Hepatocyte (in vitro differentiated cells): ENCODE results near the gene EVI2A. TPM values are rescaled to one million over a fixed set of nuclear protein-coding genes. Genes with fewer than 3 reads are reported as not detected.

Source experiments
- DNase-seq: peaks from one replicate; pipeline ENCODE4 v3.0.0-alpha.2; 2016; ENCODE audit warnings: low spot score
- H2AFZ ChIP-seq: fragments of 200-600 bp; sonication (generic); 2 replicates; pipeline ENCODE4 v1.6.0; 2016; ENCODE audit warnings: antibody characterized with exemption, mild to moderate bottlenecking
- H3K27ac ChIP-seq: fragments of 200-600 bp; sonication (generic); 2 replicates; pipeline ENCODE4 v1.5.1; 2016; ENCODE audit warnings: mild to moderate bottlenecking
- H3K27me3 ChIP-seq: fragments of 200-600 bp; sonication (generic); 2 replicates; pipeline ENCODE4 v1.6.1; 2016
- H3K36me3 ChIP-seq: fragments of 200-600 bp; sonication (generic); replicated peaks from 2 replicates; pipeline ENCODE4 v1.5.1; 2016; ENCODE audit warnings: low read depth; ENCODE audit not compliant: insufficient read depth
- H3K4me1 ChIP-seq: fragments of 200-600 bp; sonication (generic); 2 replicates; pipeline ENCODE4 v1.5.1; 2016; ENCODE audit warnings: mild to moderate bottlenecking, moderate library complexity; ENCODE audit not compliant: insufficient read depth
- H3K4me2 ChIP-seq: fragments of 200-600 bp; sonication (generic); 2 replicates; pipeline ENCODE4 v1.6.0; 2016
- H3K4me3 ChIP-seq: fragments of 200-600 bp; sonication (generic); 2 replicates; pipeline ENCODE4 v1.5.1; 2016; ENCODE audit warnings: mild to moderate bottlenecking
- H3K79me2 ChIP-seq: fragments of 200-600 bp; sonication (generic); 2 replicates; pipeline ENCODE4 v1.6.0; 2017; ENCODE audit warnings: mild to moderate bottlenecking
- H3K9me2 ChIP-seq: fragments of 200-600 bp; sonication (generic); replicated peaks from 2 replicates; pipeline ENCODE4 v1.6.0; 2017; ENCODE audit warnings: mild to moderate bottlenecking; ENCODE audit not compliant: insufficient read depth
- H3K9me3 ChIP-seq: fragments of 200-600 bp; sonication (generic); 2 replicates; pipeline ENCODE4 v1.5.1; 2016; ENCODE audit warnings: low read depth, mild to moderate bottlenecking
- H4K20me1 ChIP-seq: fragments of 200-600 bp; sonication (generic); 2 replicates; pipeline ENCODE4 v1.6.0; 2016; ENCODE audit warnings: mild to moderate bottlenecking; ENCODE audit not compliant: insufficient read depth, poor library complexity, severe bottlenecking
- CTCF ChIP-seq: fragments of 200-600 bp; sonication (generic); IDR thresholded peaks from 2 replicates; pipeline ENCODE4 v1.5.1; 2016; ENCODE audit warnings: antibody characterized with exemption, mild to moderate bottlenecking; ENCODE audit not compliant: poor library complexity
- EZH2 ChIP-seq: fragments of 200-600 bp; sonication (generic); IDR thresholded peaks from 2 replicates; pipeline ENCODE4 v1.6.1; 2016; ENCODE audit warnings: antibody characterized with exemption, mild to moderate bottlenecking, borderline replicate concordance
- EZH2phosphoT487 ChIP-seq: fragments of 200-600 bp; sonication (generic); IDR thresholded peaks from one replicate; pipeline ENCODE4 v1.6.1; 2018; ENCODE audit warnings: antibody characterized with exemption, mild to moderate bottlenecking, low read depth, moderate library complexity; ENCODE audit not compliant: unreplicated experiment, severe bottlenecking
- WGBS: methylation state at CpG from one replicate; pipeline ENCODE4 v1.1.6; 2016; ENCODE audit warnings: low lambda C conversion rate; ENCODE audit errors: missing lambda C conversion rate; 5-methylcytosine and 5-hydroxymethylcytosine counted together
- polyA plus RNA-seq: library from polyadenylated mRNA; unstranded; fragments of >200 nt; fragmentation: Nextera tagmentation; extraction: Ambion mirVana; gene quantifications from 2 replicates; pipeline ENCODE4 v1.2.1, GENCODE V29; 2016
- total RNA-seq: library from RNA; depleted of rRNA; stranded (reverse); fragments of >200 nt; gene quantifications from 2 replicates; pipeline ENCODE4 v1.2.3, GENCODE V29; 2014

The EVI2A gene
- total RNA-seq: 0.10 and 0.28 TPM in 2 replicates
- polyA plus RNA-seq: 0.88 and 1.1 TPM in 2 replicates

GRCh38 chr17:31321481-31321880 lies at the start of gene EVI2A:
EVI2A (minus strand) TSS chr17:31321622; CDS start chr17:31319013, 2,609 bp downstream.
- no peak for DNase-seq
- Histone ChIP-seq H3K36me3 (no peaks in the 10 kb centered on the region), H2AFZ (no peak within 1 kb of the TSS), H3K4me2 (no peak within 1 kb of the TSS), H3K27ac (no peak within 1 kb of the TSS), H3K9me3 (no peaks in the 10 kb centered on the region), H3K4me3 (no peak within 1 kb of the TSS), H3K4me1 (no peaks in the 10 kb centered on the region), H3K79me2 (no peaks in the 10 kb centered on the region), H3K9me2 (no peaks in the 10 kb centered on the region), H4K20me1 (no peaks in the 10 kb centered on the region), H3K27me3 (no peaks in the 10 kb centered on the region)
- 87% methylated on average over 3 of the region's 3 CpGs for WGBS
- TF ChIP-seq CTCF (no peak), EZH2 (no peak), EZH2phosphoT487 (no peak)

- Histone ChIP-seq H3K27ac (no peak overlapping the region), H3K79me2 (no peaks in the 10 kb centered on the region), H3K4me2 (no peak overlapping the region), H2AFZ (no peak overlapping the region), H3K9me3 (no peaks in the 10 kb centered on the region), H4K20me1 (no peaks in the 10 kb centered on the region), H3K36me3 (no peaks in the 10 kb centered on the region), H3K4me1 (no peaks in the 10 kb centered on the region), H3K4me3 (no peak overlapping the region), H3K9me2 (no peaks in the 10 kb centered on the region), H3K27me3 (no peaks in the 10 kb centered on the region)
- TF ChIP-seq EZH2 (no peak), CTCF (no peak), EZH2phosphoT487 (no peak)
- no peak for DNase-seq
These were observed 47.8 kb upstream of the EVI2A start for GRCh38 chr17:31369266-31369665.

- H3K4me2 ChIP-seq: no peak overlapping the region
- H2AFZ ChIP-seq: no peak overlapping the region
- no peaks in the 10 kb centered on the region for H3K9me2 ChIP-seq
- H3K9me3 ChIP-seq: no peaks in the 10 kb centered on the region
- no peak for DNase-seq
- no peaks in the 10 kb centered on the region for H3K36me3 ChIP-seq
- no peaks in the 10 kb centered on the region for H4K20me1 ChIP-seq
- TF ChIP-seq EZH2 (no peak), EZH2phosphoT487 (no peak), CTCF (no peak)
- no peaks in the 10 kb centered on the region for H3K79me2 ChIP-seq
- H3K27me3 ChIP-seq: no peaks in the 10 kb centered on the region
- H3K27ac ChIP-seq: no peak overlapping the region
- no peak overlapping the region for H3K4me3 ChIP-seq
- 99% methylated on average over 4 of the region's 4 CpGs for WGBS
- no peaks in the 10 kb centered on the region for H3K4me1 ChIP-seq
These were observed 44.7 kb upstream of the EVI2A start for GRCh38 chr17:31366088-31366487.

- Histone ChIP-seq H3K4me2 (no peak overlapping the region), H3K4me3 (no peak overlapping the region), H3K27me3 (no peaks in the 10 kb centered on the region), H4K20me1 (no peaks in the 10 kb centered on the region), H3K9me2 (no peaks in the 10 kb centered on the region), H3K27ac (no peak overlapping the region), H3K36me3 (no peaks in the 10 kb centered on the region), H2AFZ (no peak overlapping the region), H3K9me3 (no peaks in the 10 kb centered on the region), H3K4me1 (no peaks in the 10 kb centered on the region), H3K79me2 (no peaks in the 10 kb centered on the region)
- DNase-seq: no peak
- WGBS: 98% methylated on average over 6 of the region's 6 CpGs
- TF ChIP-seq CTCF (no peak), EZH2 (no peak), EZH2phosphoT487 (no peak)
These were observed 42.6 kb upstream of the EVI2A start for GRCh38 chr17:31364012-31364411.
